Endothelial cell of umbilical vein (primary cell): Measurements from ENCODE around the gene HTR3D.

Experiments used
- CTCF ChIP-seq, 2 donors: IDR thresholded peaks; 1 replicate in 1 of 2; 2 replicates in 1 of 2; pipeline ENCODE4 v1.5.1; 2011; ENCODE audit warnings: low read length in 2 of 2, mild to moderate bottlenecking in 2 of 2, moderate library complexity in 2 of 2, control low read depth in 1 of 2, inconsistent platforms in 1 of 2, low read depth in 1 of 2; ENCODE audit not compliant: insufficient read depth in 1 of 2; ENCODE audit errors: extremely low read depth in 1 of 2
- EZH2 ChIP-seq: IDR thresholded peaks from 2 replicates; pipeline ENCODE4 v1.6.1; 2012; ENCODE audit warnings: borderline replicate concordance, low read depth, mild to moderate bottlenecking, moderate library complexity, low read length, inconsistent platforms; ENCODE audit not compliant: severe bottlenecking
- FOS ChIP-seq: IDR thresholded peaks from 2 replicates; pipeline ENCODE4 v1.6.1; 2011; ENCODE audit warnings: mild to moderate bottlenecking, low read length, moderate library complexity, borderline replicate concordance; ENCODE audit not compliant: insufficient read depth
- GATA2 ChIP-seq: IDR thresholded peaks from 2 replicates; pipeline ENCODE4 v1.7.0; 2011; ENCODE audit warnings: low read depth, mild to moderate bottlenecking, moderate library complexity, mixed read lengths, low read length; ENCODE audit not compliant: insufficient read length, insufficient read depth
- MAX ChIP-seq: IDR thresholded peaks from 2 replicates; pipeline ENCODE4 v1.6.1; 2011; ENCODE audit not compliant: insufficient read depth, insufficient read length
- MYC ChIP-seq: IDR thresholded peaks from one replicate; pipeline ENCODE4 v1.6.1; 2011; ENCODE audit warnings: mild to moderate bottlenecking, low read depth, low read length
- POLR2A ChIP-seq: IDR thresholded peaks from 2 replicates; pipeline ENCODE4 v1.6.1; 2012; ENCODE audit warnings: low read depth, mild to moderate bottlenecking, control low read depth, low read length
- POLR2AphosphoS5 ChIP-seq: IDR thresholded peaks from 2 replicates; pipeline ENCODE4 v1.6.1; 2012; ENCODE audit warnings: low read depth, mild to moderate bottlenecking, control low read depth, low read length, moderate library complexity; ENCODE audit not compliant: insufficient read depth

GRCh38 chr3:184075901-184076300, 44.4 kb downstream of the HTR3D start:
- no peak for TF ChIP-seq POLR2A
- TF ChIP-seq POLR2AphosphoS5: no peak
- TF ChIP-seq CTCF (IDR thresholded peaks at IDR 0.05; ENCODE audit: extremely low read depth in 1 of 2, insufficient read depth in 1 of 2, low read depth in 1 of 2, low read length in 2 of 2): no peak
- no peak for TF ChIP-seq EZH2
- TF ChIP-seq MAX: no peak
- no peak for TF ChIP-seq FOS
- TF ChIP-seq GATA2: no peak
- TF ChIP-seq MYC: no peak
